Left lung (tissue), 10 donors: ENCODE data around the gene TOMM70. TPM values are rescaled to one million over a fixed set of nuclear protein-coding genes. Genes with fewer than 3 reads are reported as not detected.
"Not testable (repeated sequence)": the region's sequence is repeated elsewhere in the genome, so short reads cannot be mapped to it uniquely, and the experiment has no call there.

Source experiments
- ATAC-seq: fragments of 200-7000 bp; cut with Tn5 transposase; one replicate; pipeline ENCODE4 v1.9.1; 2020; ENCODE audit warnings: moderate library complexity
- DNase-seq, 4 donors: peaks; one replicate each; pipeline ENCODE4 v3.0.0-alpha.2; 2013 to 2020
- H3K27ac ChIP-seq, 2 donors: fragments of 200-600 bp; sonication (generic) in 1 of 2; one replicate each; pipeline versions ENCODE4 v1.5.0 to v1.8.0; 2020 to 2021
- H3K27me3 ChIP-seq, 2 donors: fragments of 200-600 bp; sonication (generic) in 1 of 2; one replicate each; pipeline versions ENCODE4 v1.5.0 to v1.8.0; 2020 to 2021
- H3K36me3 ChIP-seq, 2 donors: fragments of 200-600 bp; sonication (generic) in 1 of 2; one replicate each; pipeline versions ENCODE4 v1.5.0 to v1.8.0; 2020 to 2021
- H3K4me1 ChIP-seq, 2 donors: fragments of 200-600 bp; one replicate each; pipeline ENCODE4 v1.8.0; 2021
- H3K4me3 ChIP-seq, 2 donors: fragments of 200-600 bp; sonication (generic) in 1 of 2; one replicate each; pipeline versions ENCODE4 v1.5.0 to v1.8.0; 2020 to 2021; ENCODE audit warnings: mild to moderate bottlenecking in 1 of 2
- H3K9me3 ChIP-seq, 2 donors: fragments of 200-600 bp; sonication (generic) in 1 of 2; one replicate each; pipeline versions ENCODE4 v1.5.0 to v1.8.0; 2020 to 2021
- intact Hi-C, 2 donors: fragments of 100-400 bp; cut with DNase I; formaldehyde crosslinking; loops; one replicate each; pipeline versions ENCODE4 v1.11.2 to v1.14.2; 2022
- polyA plus RNA-seq, 6 donors: library from polyadenylated mRNA; unstranded; fragments of 120-200 nt; gene quantifications; one replicate each; pipeline ENCODE4 v1.2.1, GENCODE V29; 2013; ENCODE audit not compliant: insufficient read length in 6 of 6
- total RNA-seq, 2 donors: library from RNA; stranded (reverse); fragmentation: NEBNext Ultra II Directional; extraction: Animal tissue kit (Norgen Biotek cat#: 25700); gene quantifications; one replicate each; pipeline ENCODE4 v1.2.1, GENCODE V29; 2021
- TF ChIP-seq, protein P1 (sequence below), 2 donors: fragments of 200-600 bp; sonication (generic) in 1 of 2; IDR thresholded peaks; one replicate each; pipeline versions ENCODE4 v1.5.0 to v1.8.0; 2021; ENCODE audit warnings: antibody characterized with exemption in 2 of 2
- donor health status: DM: no; HTN: yes; CAD: no.
- donor health status: DM: no; HTN: no; CAD: no.

The TOMM70 gene
- total and polyA plus RNA-seq, 8 donors: 28.0 to 65.2 (median 59.4) TPM

DNA sequence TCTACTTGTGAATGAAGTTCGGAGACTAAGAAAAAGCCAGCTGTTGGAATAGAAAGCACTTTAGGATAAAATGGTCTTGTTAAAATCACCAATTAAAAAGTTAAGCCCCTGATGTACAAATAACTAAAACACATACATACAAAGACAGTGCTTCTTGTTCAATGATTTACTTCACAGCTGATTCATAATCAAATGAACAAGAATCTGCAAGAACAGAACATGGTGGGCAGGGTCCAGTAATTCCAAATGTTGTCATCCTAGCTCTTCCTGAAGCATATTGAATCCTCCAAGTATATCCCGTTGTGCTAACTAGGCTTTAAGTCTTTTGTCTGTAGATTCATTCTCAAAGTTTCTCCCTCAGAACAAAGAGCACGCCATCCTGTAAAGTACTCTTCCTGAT, 41.9 kb downstream of the TOMM70 start:
- H3K4me3 ChIP-seq: no peak overlapping the region
- TF ChIP-seq, protein P1, sequence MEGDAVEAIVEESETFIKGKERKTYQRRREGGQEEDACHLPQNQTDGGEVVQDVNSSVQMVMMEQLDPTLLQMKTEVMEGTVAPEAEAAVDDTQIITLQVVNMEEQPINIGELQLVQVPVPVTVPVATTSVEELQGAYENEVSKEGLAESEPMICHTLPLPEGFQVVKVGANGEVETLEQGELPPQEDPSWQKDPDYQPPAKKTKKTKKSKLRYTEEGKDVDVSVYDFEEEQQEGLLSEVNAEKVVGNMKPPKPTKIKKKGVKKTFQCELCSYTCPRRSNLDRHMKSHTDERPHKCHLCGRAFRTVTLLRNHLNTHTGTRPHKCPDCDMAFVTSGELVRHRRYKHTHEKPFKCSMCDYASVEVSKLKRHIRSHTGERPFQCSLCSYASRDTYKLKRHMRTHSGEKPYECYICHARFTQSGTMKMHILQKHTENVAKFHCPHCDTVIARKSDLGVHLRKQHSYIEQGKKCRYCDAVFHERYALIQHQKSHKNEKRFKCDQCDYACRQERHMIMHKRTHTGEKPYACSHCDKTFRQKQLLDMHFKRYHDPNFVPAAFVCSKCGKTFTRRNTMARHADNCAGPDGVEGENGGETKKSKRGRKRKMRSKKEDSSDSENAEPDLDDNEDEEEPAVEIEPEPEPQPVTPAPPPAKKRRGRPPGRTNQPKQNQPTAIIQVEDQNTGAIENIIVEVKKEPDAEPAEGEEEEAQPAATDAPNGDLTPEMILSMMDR (IDR thresholded peaks at IDR 0.05): no peak
- no peaks in the 10 kb centered on the region for H3K27me3 ChIP-seq
- peaks cover 0 to 6% of the 10 kb centered on the region in 2 donors for H3K9me3 ChIP-seq
- H3K4me1 ChIP-seq: no peaks in the 10 kb centered on the region
- DNase-seq (no peak), ATAC-seq (no peak)
- intact Hi-C loops: no loop called here
- H3K36me3 ChIP-seq: peaks cover 0 to 90% of the 10 kb centered on the region in 2 donors
- no peak overlapping the region for H3K27ac ChIP-seq

DNA sequence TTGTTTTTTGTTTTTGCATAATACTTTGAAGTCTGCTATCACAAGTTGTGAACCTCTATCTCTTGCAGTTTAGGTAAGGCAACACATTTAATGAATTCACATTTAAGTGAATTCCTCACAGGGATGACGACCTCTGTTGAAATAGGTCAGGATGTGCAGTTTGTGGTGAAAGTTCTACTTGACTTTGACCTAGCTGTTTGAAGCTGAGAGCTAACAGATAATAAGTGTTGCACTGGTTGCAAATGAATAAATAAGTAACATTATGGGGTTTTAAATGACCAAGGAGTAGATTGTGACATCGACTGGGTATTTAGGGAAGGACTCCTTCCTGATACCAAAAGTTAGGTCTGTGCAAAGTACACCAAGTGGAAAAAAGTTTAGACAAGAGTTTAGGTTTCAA, 42.5 kb downstream of the TOMM70 start:
- TF ChIP-seq, protein P1 (IDR thresholded peaks at IDR 0.05): no peak
- ATAC-seq (no peak), DNase-seq (no peak)
- H3K36me3 ChIP-seq: peaks cover 0 to 90% of the 10 kb centered on the region in 2 donors
- no peak overlapping the region for H3K4me3 ChIP-seq
- no peaks in the 10 kb centered on the region for H3K27me3 ChIP-seq
- peaks cover 0 to 6% of the 10 kb centered on the region in 2 donors for H3K9me3 ChIP-seq
- H3K4me1 ChIP-seq: no peaks in the 10 kb centered on the region
- H3K27ac ChIP-seq: no peak overlapping the region
- intact Hi-C loops: no loop called here

DNA sequence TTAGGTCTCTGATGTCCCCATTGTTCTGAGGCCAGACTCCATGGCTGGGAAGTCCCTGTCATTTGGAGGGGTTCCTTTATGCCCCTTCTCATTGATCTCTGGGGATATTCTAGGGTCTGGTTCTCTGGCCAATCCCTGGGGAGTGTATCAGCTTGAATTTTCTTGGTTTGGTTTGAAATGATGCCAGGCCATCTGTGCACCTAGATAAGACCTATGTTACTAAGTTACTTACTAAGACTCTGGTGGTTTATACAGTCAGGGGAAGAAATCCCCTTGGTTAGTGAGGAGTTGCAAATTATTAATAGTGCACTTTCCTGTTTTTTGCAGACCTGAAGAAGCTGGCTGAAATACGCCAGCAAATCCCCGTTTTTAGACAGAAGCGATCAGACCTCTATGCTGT, 46.0 kb downstream of the TOMM70 start:
- Histone ChIP-seq H3K4me1 (no peaks in the 10 kb centered on the region), H3K9me3 (no peaks in the 10 kb centered on the region), H3K4me3 (no peak overlapping the region), H3K36me3 (peaks cover 0 to 79% of the 10 kb centered on the region in 2 donors), H3K27me3 (no peaks in the 10 kb centered on the region), H3K27ac (no peak overlapping the region)
- intact Hi-C loops: no loop called here
- TF ChIP-seq, protein P1 (IDR thresholded peaks at IDR 0.05): no peak
- DNase-seq: no peak
- ATAC-seq: no peak

DNA sequence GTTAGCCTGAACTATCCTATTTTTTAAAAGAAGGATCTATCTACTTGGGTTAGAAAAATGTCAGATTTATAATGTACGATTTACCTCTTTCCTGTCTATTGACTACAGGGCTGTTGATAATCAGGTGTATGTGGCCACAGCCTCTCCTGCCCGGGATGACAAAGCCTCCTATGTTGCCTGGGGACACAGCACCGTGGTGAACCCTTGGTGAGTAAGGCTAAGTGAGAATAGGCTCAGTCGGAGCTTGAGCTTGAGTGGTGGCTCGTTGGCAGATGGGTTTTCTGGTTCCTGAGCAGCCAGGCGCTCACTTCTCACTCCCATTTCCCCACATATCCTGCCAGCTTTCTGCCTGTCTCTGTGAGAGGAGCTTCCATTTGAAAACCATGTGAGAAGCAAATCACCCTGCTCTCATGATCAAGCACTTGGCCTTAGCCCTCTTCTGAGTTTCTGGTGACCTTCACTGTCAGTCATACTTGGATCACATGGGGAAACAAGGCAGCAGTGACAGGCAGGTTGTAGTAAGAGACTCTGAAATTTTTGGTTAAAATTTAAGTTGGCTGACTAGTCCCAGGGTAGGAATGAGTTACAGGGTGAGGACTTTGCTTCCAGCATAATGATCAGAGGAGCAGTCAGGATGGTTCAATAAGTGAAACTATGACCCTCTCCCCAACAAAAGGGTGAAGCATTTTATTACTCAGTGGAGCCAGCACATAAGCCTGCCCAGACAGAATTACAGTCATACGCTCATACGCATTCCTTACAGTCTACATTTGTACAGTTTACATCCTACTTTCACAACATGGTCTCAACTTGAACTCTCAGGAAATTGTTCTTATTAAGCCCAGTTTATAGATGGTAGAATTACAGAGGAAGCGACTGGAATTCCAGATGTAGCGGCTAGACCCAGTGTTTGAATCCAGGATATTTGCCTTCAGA, 48.3 kb downstream of the TOMM70 start:
- H3K27ac ChIP-seq: no peak overlapping the region
- no peak for DNase-seq
- H3K4me3 ChIP-seq: no peak overlapping the region
- H3K27me3 ChIP-seq: no peaks in the 10 kb centered on the region
- intact Hi-C loops: no loop called here
- TF ChIP-seq, protein P1 (IDR thresholded peaks at IDR 0.05): no peak
- no peaks in the 10 kb centered on the region for H3K4me1 ChIP-seq
- H3K36me3 ChIP-seq: peaks cover 0 to 84% of the 10 kb centered on the region in 2 donors
- ATAC-seq: no peak
- no peaks in the 10 kb centered on the region for H3K9me3 ChIP-seq

DNA sequence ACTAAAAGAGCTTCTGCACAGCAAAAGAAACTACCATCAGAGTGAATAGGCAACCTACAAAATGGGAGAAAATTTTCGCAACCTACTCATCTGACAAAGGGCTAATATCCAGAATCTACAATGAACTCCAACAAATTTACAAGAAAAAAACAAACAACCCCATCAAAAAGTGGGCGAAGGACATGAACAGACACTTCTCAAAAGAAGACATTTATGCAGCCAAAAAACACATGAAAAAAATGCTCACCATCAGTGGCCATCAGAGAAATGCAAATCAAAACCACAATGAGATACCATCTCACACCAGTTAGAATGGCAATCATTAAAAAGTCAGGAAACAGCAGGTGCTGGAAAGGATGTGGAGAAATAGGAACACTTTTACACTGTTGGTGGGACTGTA, 49.1 kb downstream of the TOMM70 start:
- DNase-seq, H3K4me3 ChIP-seq, H3K27ac ChIP-seq, H3K9me3 ChIP-seq, ATAC-seq, intact Hi-C loops, H3K4me1 ChIP-seq, H3K27me3 ChIP-seq: not testable (repeated sequence)
- peaks cover 0 to 84% of the 10 kb centered on the region in 2 donors for H3K36me3 ChIP-seq
